GM12878 (cell line): Measurements from ENCODE around the gene ZBTB6. TPM values are rescaled to one million over a fixed set of nuclear protein-coding genes. Genes with fewer than 3 reads are reported as not detected.

Source experiments
- ATAC-seq: fragments of 200-7000 bp; cut with Tn5 transposase; 3 replicates; pipeline ENCODE4 v1.9.1; 2020; ENCODE audit warnings: mild to moderate bottlenecking, moderate library complexity
- BruUV-seq: library from RNA; stranded (reverse); fragments of 400-500 nt; replicated peaks from 2 replicates; lab custom pipeline; 2021; lab: Mats Ljungman, UMichigan
- CTCF ChIA-PET: fragments of 300-600 bp; sonication (Branson Sonifier 250); formaldehyde crosslinking; extraction: SDS; loops from one replicate; lab custom pipeline; 2021; ENCODE audit warnings: inconsistent platforms; lab: Yijun Ruan, JAX
- POLR2A ChIA-PET: fragments of 350-600 bp; formaldehyde crosslinking; extraction: SDS; loops from one replicate; lab custom pipeline; 2021; ENCODE audit warnings: inconsistent platforms; lab: Charles Lee
- RAD21 ChIA-PET: fragments of 300-600 bp; sonication (Branson Sonifier 250); formaldehyde crosslinking; loops from one replicate; lab custom pipeline; 2023; ENCODE audit warnings: antibody characterized with exemption; ENCODE audit not compliant: unreplicated experiment; lab: Charles Lee
- SMC1A ChIA-PET: fragments of 300-600 bp; sonication (Branson Sonifier 250); formaldehyde crosslinking; loops from one replicate; lab custom pipeline; 2023; ENCODE audit not compliant: unreplicated experiment, uncharacterized antibody; lab: Charles Lee
- DNase-seq: peaks from one replicate; pipeline ENCODE4 v3.0.0-alpha.2; 2011; ENCODE audit warnings: low read depth, low spot score
- FAIRE-seq: peaks from 3 replicates; lab custom pipeline; 2011; peaks lifted over from hg19 to GRCh38; lab: Jason Lieb, UNC
- H2AFZ ChIP-seq: 2 replicates; pipeline ENCODE4 v1.6.0; 2011; ENCODE audit warnings: low read depth, low read length, control low read depth; ENCODE audit not compliant: control insufficient read depth
- H3K27ac ChIP-seq: 2 replicates; pipeline ENCODE4 v1.5.1; 2011; ENCODE audit warnings: control low read depth; ENCODE audit not compliant: control insufficient read depth, insufficient read depth
- H3K27me3 ChIP-seq, 2 experiments: replicated peaks in 1 of 2; 2 replicates each; pipeline versions ENCODE4 v1.6.0 to v1.6.1; 2011; ENCODE audit warnings: low read length in 1 of 2; ENCODE audit not compliant: control insufficient read depth in 2 of 2, insufficient read depth in 2 of 2
- H3K36me3 ChIP-seq, 2 experiments: 2 replicates each; pipeline ENCODE4 v1.5.1; 2011; ENCODE audit warnings: low read length in 1 of 2; ENCODE audit not compliant: control insufficient read depth in 2 of 2, insufficient read depth in 2 of 2
- H3K4me1 ChIP-seq: 2 replicates; pipeline ENCODE4 v1.6.1; 2011; ENCODE audit warnings: mild to moderate bottlenecking, low read length, moderate library complexity, mixed read lengths; ENCODE audit not compliant: control insufficient read depth, insufficient read depth
- H3K4me2 ChIP-seq: 2 replicates; pipeline ENCODE4 v1.6.0; 2011; ENCODE audit warnings: control low read depth; ENCODE audit not compliant: control insufficient read depth, insufficient read depth
- H3K4me3 ChIP-seq: fragments of 200-600 bp; sonication (generic); 2 replicates; pipeline ENCODE4 v1.5.1; 2016
- H3K79me2 ChIP-seq: 2 replicates; pipeline ENCODE4 v1.6.0; 2011; ENCODE audit warnings: low read length; ENCODE audit not compliant: control insufficient read depth, insufficient read depth
- H3K9ac ChIP-seq: 2 replicates; pipeline ENCODE4 v1.8.0; 2011; ENCODE audit warnings: low read length, control low read depth, mixed read lengths; ENCODE audit not compliant: control insufficient read depth, insufficient read depth
- H3K9me3 ChIP-seq: replicated peaks from 3 replicates; pipeline ENCODE4 v1.5.1; 2011; ENCODE audit warnings: mild to moderate bottlenecking, low read length; ENCODE audit not compliant: control insufficient read depth, insufficient read depth
- H4K20me1 ChIP-seq: 2 replicates; pipeline ENCODE4 v1.6.0; 2011; ENCODE audit not compliant: control insufficient read depth, insufficient read depth
- FOXM1 ChIP-seq: IDR thresholded peaks from 2 replicates; pipeline ENCODE4 v1.6.1; 2012; ENCODE audit warnings: low read depth, mild to moderate bottlenecking, inconsistent platforms, low read length, moderate library complexity
- GATAD2B ChIP-seq: fragments of 450-650 bp; conservative IDR thresholded peaks from 2 replicates; pipeline ENCODE4 v1.6.1; 2017; ENCODE audit warnings: low read depth, mild to moderate bottlenecking, moderate library complexity
- IRF4 ChIP-seq: IDR thresholded peaks from 2 replicates; pipeline ENCODE4 v1.6.1; 2011; ENCODE audit warnings: low read depth, low read length
- MTA2 ChIP-seq: fragments of 450-650 bp; IDR thresholded peaks from 2 replicates; pipeline ENCODE4 v1.6.1; 2016; ENCODE audit warnings: low read depth, mild to moderate bottlenecking, moderate library complexity
- SIN3A ChIP-seq: IDR thresholded peaks from 2 replicates; pipeline ENCODE4 v1.6.1; 2012; ENCODE audit warnings: low read depth, low read length, improper control_type of control experiment
- YBX1 ChIP-seq: fragments of 450-650 bp; IDR thresholded peaks from 2 replicates; pipeline ENCODE4 v1.6.1; 2016; ENCODE audit warnings: antibody characterized with exemption
- YY1 ChIP-seq: IDR thresholded peaks from 2 replicates; pipeline ENCODE4 v1.6.1; 2011; ENCODE audit warnings: low read depth, mild to moderate bottlenecking, low read length
- ZNF274 ChIP-seq: IDR thresholded peaks from one replicate; pipeline ENCODE4 v1.8.0; 2011; ENCODE audit not compliant: insufficient read length, insufficient read depth
- WGBS: methylation state at CpG from one replicate; pipeline ENCODE4 v1.1.6; 2016; ENCODE audit warnings: low lambda C conversion rate; ENCODE audit not compliant: insufficient replicate concordance, insufficient coverage; ENCODE audit errors: missing lambda C conversion rate; 5-methylcytosine and 5-hydroxymethylcytosine counted together
- in situ Hi-C: fragments of 300-500 bp; cut with MboI; formaldehyde crosslinking; loops from 9 replicates; pipeline ENCODE4 v1.14.3; 2018; ENCODE audit warnings: mixed read lengths
- intact Hi-C: fragments of 100-400 bp; cut with micrococcal nuclease; formaldehyde crosslinking; loops from one replicate; pipeline ENCODE4 v1.14.2; 2022; ENCODE audit not compliant: unreplicated experiment
- polyA plus RNA-seq, 11 experiments: library from polyadenylated mRNA; depleted of rRNA in 4 of 11; unstranded in 6 of 11; stranded (reverse) in 5 of 11; fragments of >200 nt; fragmentation: Nextera tagmentation in 4 of 11; fragmentation: Illumina TruSeq in 1 of 11; extraction: Ambion mirVana in 4 of 11; extraction: Trizol in 1 of 11; gene quantifications; 1 replicate in 1 of 11; 2 replicates in 10 of 11; pipeline versions ENCODE4 v1.2.1 to v1.2.3, GENCODE V29; 2011 to 2016; ENCODE audit warnings: inconsistent platforms in 2 of 11, missing spikeins in 2 of 11, low read depth in 1 of 11
- total RNA-seq, 4 experiments: library from RNA; depleted of rRNA in 3 of 4; stranded (reverse); fragments of >200 nt in 3 of 4; fragmentation: Illumina TruSeq in 1 of 4; extraction: Trizol in 1 of 4; gene quantifications; 2 replicates each; pipeline versions ENCODE4 v1.2.1 to v1.2.3, GENCODE V29; 2013 to 2021

The ZBTB6 gene
- total and polyA plus RNA-seq, 10 of the 15 experiments (the other 5 are each of a cell fraction or from before 2014, with no cell fraction given) = 1.7 to 11.5 (median 7.0) TPM

- no peak for TF ChIP-seq ZNF274
- no peak for TF ChIP-seq FOXM1
- TF ChIP-seq YY1 = 0 out of 2 replicates have a peak, but pooled peaks have one; percentile 36
Measured at GRCh38 chr9:122940749-122941581, 27.8 kb upstream of the ZBTB6 start, which contains the start of gene RABGAP1 (continued).

- DNase-seq (no peak), ATAC-seq (no peak), FAIRE-seq (no peak)
- 19% methylated on average over 6 of the region's 6 CpGs for WGBS
- Histone ChIP-seq H3K79me2 (peaks cover 43% of the 10 kb centered on the region), H2AFZ (peak overlapping the region; percentile 95), H3K4me3 (peak overlapping the region; percentile 67; the same call in 1 of the 2 replicates), H3K27ac (peak overlapping the region; percentile 50), H3K4me2 (peak overlapping the region; percentile 99), H4K20me1 (no peaks in the 10 kb centered on the region), H3K9ac (peak overlapping the region; percentile 42; the same call in 1 of the 2 replicates), H3K36me3 (peaks cover 0 to 19% of the 10 kb centered on the region in 2 experiments; a peak in 1 of 4 replicates), H3K4me1 (peaks cover 10% of the 10 kb centered on the region; the same call in 1 of the 2 replicates), H3K27me3 (no peaks in the 10 kb centered on the region), H3K9me3 (no peaks in the 10 kb centered on the region)
- no peak for TF ChIP-seq MTA2
- TF ChIP-seq GATAD2B = no peak
- TF ChIP-seq SIN3A = 0 out of 2 replicates have a peak, but pooled peaks have one; percentile 8
- TF ChIP-seq YBX1 = no peak
- TF ChIP-seq IRF4 = 0 out of 2 replicates have a peak, but pooled peaks have one; percentile 35
- CTCF ChIA-PET = interaction anchor here (0.7 to 1.4 kb wide), 9 partner anchors 9 to 477 kb away, joined by 3 to 7 read pairs (median 3); partner anchors contain the start of gene ZBTB26
- SMC1A ChIA-PET = interaction anchor here (1.0 to 4.1 kb wide), 12 partner anchors 8 to 65 kb away, joined by 3 to 19 read pairs (median 6); partner anchors contain the start of genes ZBTB26 and ZBTB6
- in situ Hi-C loops = no loop called here
- POLR2A ChIA-PET = interaction anchor here (0.6 to 4.2 kb wide), 10 partner anchors 8 to 1739 kb away, joined by 3 to 53 read pairs (median 4); partner anchors contain the start of genes RC3H2, ZBTB26 and ZBTB6
- no TSS peak for BruUV-seq
- RAD21 ChIA-PET = interaction anchor here (0.6 to 4.3 kb wide), 9 partner anchors 10 to 401 kb away, joined by 3 to 34 read pairs (median 5); partner anchors contain the start of genes RC3H2, ZBTB26 and ZBTB6
- intact Hi-C loops = loop anchor here (1.0 to 2.0 kb wide), 2 partner anchors 9 to 36 kb away; partner anchors contain the start of genes RC3H2 and ZBTB26
Measured at GRCh38 chr9:122940454-122940748, 27.3 kb upstream of the ZBTB6 start.
